Measurements from ENCODE around the gene RHBDD3. TPM values are rescaled to one million over a fixed set of nuclear protein-coding genes. Genes with fewer than 3 reads are reported as not detected.

Gene RHBDD3
- total and polyA plus RNA-seq, 8 donors = 24.1 to 41.8 (median 31.8) TPM

DNA sequence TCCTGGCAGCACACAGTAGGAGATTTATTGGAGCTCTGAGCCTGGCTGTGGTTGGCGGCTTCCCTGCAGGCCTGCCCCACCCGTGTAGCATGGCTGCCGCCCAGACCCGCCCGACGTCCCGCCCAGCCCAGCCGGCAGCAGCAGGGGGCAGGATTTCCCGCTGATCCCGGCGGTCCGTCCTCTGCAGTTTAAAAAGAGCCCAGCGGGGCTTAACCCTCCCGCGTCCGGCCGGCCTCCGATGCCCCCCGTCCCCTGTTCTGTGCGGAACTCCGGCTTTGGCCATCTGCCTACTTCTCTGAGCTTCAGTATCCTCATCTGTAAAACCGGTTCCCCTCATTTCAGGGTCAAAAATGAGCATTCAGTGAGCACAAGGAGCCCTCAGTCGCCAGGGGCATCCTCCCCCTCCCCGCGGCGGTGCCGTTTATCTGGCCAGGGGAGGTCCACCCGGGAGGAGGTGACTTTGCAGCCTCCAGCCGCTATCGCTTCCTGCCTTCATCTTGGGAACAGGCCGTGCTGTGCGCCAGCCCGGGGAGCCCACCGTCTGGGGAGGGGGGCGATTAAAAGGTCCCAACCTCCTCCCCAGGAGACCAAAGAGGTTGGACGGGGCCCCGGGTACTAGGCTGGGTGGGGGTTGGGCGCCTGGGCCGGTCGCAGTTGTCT lies 38.5 kb upstream of the RHBDD3 start, which contains the start of gene GAS2L1:
GAS2L1 (plus strand) TSS at position 476 of the 660 bp plus-strand sequence. CDS start 1,456 bp downstream, outside the sequence.
- peak; percentile 80 for ATAC-seq
- intact Hi-C loops (cut with DNase I) = no loop called here
- peak within 1 kb of the TSS; percentile 83 to 86 for H3K27ac ChIP-seq
- H3K36me3 ChIP-seq = peaks cover 0 to 9% of the 10 kb centered on the region in 2 donors
- TF ChIP-seq CTCF (IDR thresholded peaks at IDR 0.05) = peak; percentile 57 to 64
- H3K4me3 ChIP-seq = peak within 1 kb of the TSS; percentile 74 to 92
- H3K4me1 ChIP-seq = peaks cover 41 to 66% of the 10 kb centered on the region in 2 donors
- H3K27me3 ChIP-seq = peaks cover 0 to 32% of the 10 kb centered on the region in 2 donors
- H3K9me3 ChIP-seq = no peaks in the 10 kb centered on the region
- DNase-seq = peak; percentile 78 to 93 (median 88)

DNA sequence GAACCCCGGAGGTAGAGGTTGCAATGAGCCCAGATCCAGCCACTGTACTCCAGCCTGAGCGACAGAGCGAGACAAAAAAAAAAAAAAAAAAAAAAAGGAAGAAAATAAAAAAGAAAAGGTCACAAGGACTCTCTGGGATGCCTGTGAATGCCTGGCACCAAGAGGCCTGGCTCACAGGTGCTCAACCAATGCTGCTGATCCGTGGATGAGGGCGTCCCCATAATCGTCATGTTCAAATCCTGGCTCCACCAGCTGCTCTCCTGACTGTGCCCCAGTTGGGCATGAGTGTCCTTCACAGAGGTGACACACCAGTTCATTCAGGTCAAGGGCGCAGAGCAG lies 38.0 kb upstream of the RHBDD3 start:
- Histone ChIP-seq H3K4me1 (peaks cover 37 to 61% of the 10 kb centered on the region in 2 donors), H3K4me3 (peak overlapping the region in 1 of 2 donors; percentile 74), H3K9me3 (no peaks in the 10 kb centered on the region)

GRCh38 chr22:29302681-29303465 lies 35.1 kb upstream of the RHBDD3 start:
- Histone ChIP-seq H3K27me3 (peaks cover 0 to 29% of the 10 kb centered on the region in 2 donors), H3K36me3 (peaks cover 11 to 44% of the 10 kb centered on the region in 2 donors), H3K27ac (peak overlapping the region in 1 of 2 donors; percentile 25), H3K4me1 (peaks cover 10 to 32% of the 10 kb centered on the region in 2 donors), H3K9me3 (no peaks in the 10 kb centered on the region), H3K4me3 (no peak overlapping the region)
- intact Hi-C loops (cut with DNase I) = no loop called here
- ATAC-seq = no peak
- DNase-seq = no peak
- no peak for TF ChIP-seq CTCF (IDR thresholded peaks at IDR 0.05)

More for the DNA sequence above, 38.0 kb upstream of the RHBDD3 start:
- TF ChIP-seq CTCF (IDR thresholded peaks at IDR 0.05) = no peak
- ATAC-seq (no peak), DNase-seq (no peak)
- peak overlapping the region; percentile 83 to 86 for H3K27ac ChIP-seq
- peaks cover 0 to 29% of the 10 kb centered on the region in 2 donors for H3K27me3 ChIP-seq
- intact Hi-C loops (cut with DNase I) = no loop called here
- peaks cover 0 to 14% of the 10 kb centered on the region in 2 donors for H3K36me3 ChIP-seq

DNA sequence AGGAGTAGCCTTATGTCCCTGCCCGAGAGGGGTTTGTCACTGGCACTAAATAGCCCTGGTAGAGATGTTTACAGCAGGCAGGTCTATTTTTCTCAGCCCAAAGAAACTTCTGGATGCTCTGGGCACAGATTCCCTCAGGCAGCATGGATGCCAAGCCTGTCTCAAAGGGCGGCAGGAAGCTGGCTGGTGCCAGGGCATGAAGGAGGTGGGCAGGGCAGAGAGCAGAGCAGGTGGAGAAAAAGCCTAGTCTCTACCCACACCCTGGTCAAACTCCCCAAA lies 34.6 kb upstream of the RHBDD3 start:
- intact Hi-C loops (cut with DNase I) = no loop called here
- no peak overlapping the region for H3K4me3 ChIP-seq
- peaks cover 8 to 26% of the 10 kb centered on the region in 2 donors for H3K4me1 ChIP-seq
- H3K36me3 ChIP-seq = peaks cover 13 to 49% of the 10 kb centered on the region in 2 donors
- no peak for DNase-seq
- peaks cover 0 to 25% of the 10 kb centered on the region in 2 donors for H3K27me3 ChIP-seq
- no peak overlapping the region for H3K27ac ChIP-seq
- no peaks in the 10 kb centered on the region for H3K9me3 ChIP-seq
- no peak for TF ChIP-seq CTCF (IDR thresholded peaks at IDR 0.05)
- no peak for ATAC-seq

DNA sequence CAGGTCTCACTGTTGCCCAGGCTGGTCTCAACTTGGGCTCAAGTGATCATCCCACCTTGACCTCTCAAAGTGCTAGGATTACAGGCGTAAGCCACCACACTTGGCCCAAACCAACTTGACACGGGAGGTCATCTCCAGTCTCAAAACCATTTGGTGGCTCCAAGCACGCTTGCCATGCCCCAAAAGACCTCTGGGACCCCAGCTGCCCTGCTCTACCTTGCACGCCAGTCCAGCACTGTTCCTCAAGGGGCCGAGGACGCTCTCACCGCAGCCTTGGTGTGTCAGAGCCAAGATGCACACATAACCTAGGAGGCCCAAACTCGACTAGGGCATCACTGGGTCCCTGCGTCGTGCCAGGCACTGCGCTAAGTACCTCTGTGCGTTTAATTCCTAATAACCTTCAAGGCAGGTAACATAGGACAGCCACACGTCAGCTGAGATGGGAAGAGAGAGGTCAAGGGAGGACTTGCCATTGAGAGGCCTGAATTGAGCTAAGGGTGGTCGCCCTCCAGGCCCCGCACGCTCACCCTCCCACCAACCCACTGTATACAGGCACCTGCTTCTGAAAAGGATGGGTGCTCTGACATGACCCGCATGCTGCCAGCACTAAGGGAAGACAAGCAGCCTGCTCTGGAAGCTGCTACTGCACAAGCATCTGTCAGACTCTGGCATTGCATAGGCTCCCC lies 34.1 kb upstream of the RHBDD3 start:
- intact Hi-C loops (cut with DNase I) = no loop called here
- DNase-seq = no peak

More for the DNA sequence above, 34.1 kb upstream of the RHBDD3 start:
- H3K4me1 ChIP-seq = peaks cover 8 to 22% of the 10 kb centered on the region in 2 donors
- no peak for ATAC-seq
- TF ChIP-seq CTCF (IDR thresholded peaks at IDR 0.05) = no peak
- H3K9me3 ChIP-seq = no peaks in the 10 kb centered on the region
- H3K36me3 ChIP-seq = peaks cover 15 to 54% of the 10 kb centered on the region in 2 donors
- no peak overlapping the region for H3K4me3 ChIP-seq
- H3K27ac ChIP-seq = no peak overlapping the region
- H3K27me3 ChIP-seq = peaks cover 0 to 21% of the 10 kb centered on the region in 2 donors
